ENCODE results near the gene TRIP4. TPM values are rescaled to one million over a fixed set of nuclear protein-coding genes. Genes with fewer than 3 reads are reported as not detected.

Gene TRIP4
- total RNA-seq, 1 experiment from 2014 or later: 28.5 TPM

DNA sequence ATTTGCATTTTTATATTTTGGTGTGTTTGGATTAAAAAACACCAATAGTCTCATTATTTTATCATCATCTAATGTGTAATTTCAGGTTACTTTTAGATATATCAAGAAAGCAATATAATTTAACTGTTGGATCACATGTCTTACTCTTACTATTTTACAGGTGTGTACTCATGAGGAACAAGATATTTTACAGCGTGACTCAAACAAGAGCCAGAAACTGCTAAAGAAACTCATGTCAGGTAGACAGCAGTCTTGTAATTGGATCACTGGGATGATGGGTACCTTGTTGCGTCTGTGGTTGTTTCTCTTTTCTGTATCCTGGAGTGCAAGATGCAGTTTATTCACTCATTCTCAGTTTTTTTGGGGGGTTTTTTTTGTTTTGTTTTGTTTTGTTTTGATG, 12.9 kb downstream of the TRIP4 start:
- Mint-ChIP-seq H3K9me3 (ENCODE audit: low read depth, unreplicated experiment) (no peaks in the 10 kb centered on the region), H3K27ac (ENCODE audit: unreplicated experiment) (no peak overlapping the region), H3K36me3 (ENCODE audit: insufficient read depth, unreplicated experiment) (peaks cover 57% of the 10 kb centered on the region), H3K4me3 (ENCODE audit: low read depth, unreplicated experiment) (no peak overlapping the region), H3K27me3 (ENCODE audit: unreplicated experiment) (no peaks in the 10 kb centered on the region), H3K4me1 (ENCODE audit: low read depth, unreplicated experiment) (no peaks in the 10 kb centered on the region)
- intact Hi-C loops (cut with micrococcal nuclease; ENCODE audit: unreplicated experiment): no loop called here
- TF ChIP-seq, protein P1, sequence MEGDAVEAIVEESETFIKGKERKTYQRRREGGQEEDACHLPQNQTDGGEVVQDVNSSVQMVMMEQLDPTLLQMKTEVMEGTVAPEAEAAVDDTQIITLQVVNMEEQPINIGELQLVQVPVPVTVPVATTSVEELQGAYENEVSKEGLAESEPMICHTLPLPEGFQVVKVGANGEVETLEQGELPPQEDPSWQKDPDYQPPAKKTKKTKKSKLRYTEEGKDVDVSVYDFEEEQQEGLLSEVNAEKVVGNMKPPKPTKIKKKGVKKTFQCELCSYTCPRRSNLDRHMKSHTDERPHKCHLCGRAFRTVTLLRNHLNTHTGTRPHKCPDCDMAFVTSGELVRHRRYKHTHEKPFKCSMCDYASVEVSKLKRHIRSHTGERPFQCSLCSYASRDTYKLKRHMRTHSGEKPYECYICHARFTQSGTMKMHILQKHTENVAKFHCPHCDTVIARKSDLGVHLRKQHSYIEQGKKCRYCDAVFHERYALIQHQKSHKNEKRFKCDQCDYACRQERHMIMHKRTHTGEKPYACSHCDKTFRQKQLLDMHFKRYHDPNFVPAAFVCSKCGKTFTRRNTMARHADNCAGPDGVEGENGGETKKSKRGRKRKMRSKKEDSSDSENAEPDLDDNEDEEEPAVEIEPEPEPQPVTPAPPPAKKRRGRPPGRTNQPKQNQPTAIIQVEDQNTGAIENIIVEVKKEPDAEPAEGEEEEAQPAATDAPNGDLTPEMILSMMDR (IDR thresholded peaks at IDR 0.05; ENCODE audit: unreplicated experiment): no peak
- CTCF ChIA-PET: interaction anchor here (0.7 kb wide), 1 partner anchor 16 kb away, joined by 3 read pairs; no protein-coding TSS in a partner anchor
- no peak for DNase-seq
- BruUV-seq (replicated peaks): no TSS peak

DNA sequence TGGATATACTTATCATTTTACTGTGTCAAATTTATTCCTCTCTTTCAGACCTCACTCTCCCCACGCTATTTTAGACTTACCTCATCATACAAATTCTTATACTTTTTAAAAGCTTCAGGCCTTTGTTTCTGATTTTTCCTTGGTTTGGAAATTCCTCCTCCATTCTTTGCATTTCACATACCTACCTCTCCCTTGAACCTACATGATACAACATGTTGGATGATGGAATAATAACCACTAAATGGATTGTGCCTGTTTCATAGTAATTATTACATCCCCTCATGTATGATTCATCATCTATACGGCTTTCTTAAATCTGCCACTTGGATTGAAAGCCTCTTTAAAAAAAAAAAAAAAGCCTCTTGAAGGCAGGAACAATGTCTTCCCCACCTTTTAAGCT, 24.6 kb downstream of the TRIP4 start:
- Mint-ChIP-seq H3K27ac (ENCODE audit: unreplicated experiment) (no peak overlapping the region), H3K4me3 (ENCODE audit: low read depth, unreplicated experiment) (no peak overlapping the region), H3K9me3 (ENCODE audit: low read depth, unreplicated experiment) (no peaks in the 10 kb centered on the region), H3K4me1 (ENCODE audit: low read depth, unreplicated experiment) (no peaks in the 10 kb centered on the region), H3K36me3 (ENCODE audit: insufficient read depth, unreplicated experiment) (peaks cover 34% of the 10 kb centered on the region), H3K27me3 (ENCODE audit: unreplicated experiment) (no peaks in the 10 kb centered on the region)
- intact Hi-C loops (cut with micrococcal nuclease; ENCODE audit: unreplicated experiment): no loop called here
- TF ChIP-seq, protein P1 (IDR thresholded peaks at IDR 0.05; ENCODE audit: unreplicated experiment): no peak
- no TSS peak for BruUV-seq (replicated peaks)
- DNase-seq: no peak
- CTCF ChIA-PET: interaction anchor here (0.6 kb wide), 1 partner anchor 32 kb away, joined by 9 read pairs; no protein-coding TSS in a partner anchor

DNA sequence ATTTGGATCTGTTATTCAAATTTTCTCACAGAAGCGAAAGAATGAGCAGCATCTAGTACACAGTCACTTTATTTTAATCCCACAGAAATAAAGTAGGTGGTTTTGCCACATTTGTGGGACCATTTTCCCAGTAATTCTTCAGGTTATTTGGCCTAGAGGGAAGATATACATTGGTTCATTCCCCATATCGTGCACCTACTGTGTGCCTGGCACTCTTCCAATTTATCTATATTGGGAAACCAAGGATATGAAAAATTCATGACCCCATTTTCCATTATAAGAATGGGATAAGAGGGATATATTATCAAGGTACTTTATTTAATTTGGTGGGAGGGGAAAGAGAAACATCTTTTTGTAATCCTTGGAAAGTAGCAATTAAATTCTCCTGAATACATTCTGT, 35.1 kb downstream of the TRIP4 start:
- CTCF ChIA-PET: no interaction called here
- BruUV-seq (replicated peaks): no TSS peak
- peaks cover 6% of the 10 kb centered on the region for H3K4me1 Mint-ChIP-seq (ENCODE audit: low read depth, unreplicated experiment)

DNA sequence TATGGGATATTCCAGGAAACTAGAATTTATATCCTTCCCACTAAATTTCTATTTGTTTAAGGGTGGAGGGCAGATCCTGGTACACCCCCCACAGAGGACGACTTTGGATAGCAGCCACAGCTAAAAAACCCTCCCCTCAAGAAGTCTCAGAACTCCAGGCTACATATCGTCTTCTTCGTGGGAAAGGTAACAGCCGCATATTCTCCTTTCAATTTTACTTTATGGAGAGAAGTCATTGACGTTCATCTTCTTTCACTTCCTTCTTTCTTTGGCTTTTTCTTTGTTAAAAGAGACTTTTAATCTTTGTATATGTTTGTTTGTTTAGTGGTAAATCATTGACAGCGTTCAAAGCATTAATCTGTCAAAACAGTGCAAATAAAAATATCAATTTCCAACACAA, 36.3 kb downstream of the TRIP4 start:
- H3K27me3 Mint-ChIP-seq (ENCODE audit: unreplicated experiment): no peaks in the 10 kb centered on the region
- CTCF ChIA-PET: no interaction called here
- no peak overlapping the region for H3K4me3 Mint-ChIP-seq (ENCODE audit: low read depth, unreplicated experiment)
- TF ChIP-seq, protein P1 (IDR thresholded peaks at IDR 0.05; ENCODE audit: unreplicated experiment): no peak
- DNase-seq: no peak
- intact Hi-C loops (cut with micrococcal nuclease; ENCODE audit: unreplicated experiment): no loop called here
- H3K36me3 Mint-ChIP-seq (ENCODE audit: insufficient read depth, unreplicated experiment): peaks cover 30% of the 10 kb centered on the region
- no TSS peak for BruUV-seq (replicated peaks)
- H3K9me3 Mint-ChIP-seq (ENCODE audit: low read depth, unreplicated experiment): no peaks in the 10 kb centered on the region
- peaks cover 6% of the 10 kb centered on the region for H3K4me1 Mint-ChIP-seq (ENCODE audit: low read depth, unreplicated experiment)
- H3K27ac Mint-ChIP-seq (ENCODE audit: unreplicated experiment): no peak overlapping the region

More for the DNA sequence above, 35.1 kb downstream of the TRIP4 start:
- H3K27me3 Mint-ChIP-seq (ENCODE audit: unreplicated experiment): no peaks in the 10 kb centered on the region
- H3K9me3 Mint-ChIP-seq (ENCODE audit: low read depth, unreplicated experiment): no peaks in the 10 kb centered on the region
- TF ChIP-seq, protein P1 (IDR thresholded peaks at IDR 0.05; ENCODE audit: unreplicated experiment): no peak
- no peak overlapping the region for H3K27ac Mint-ChIP-seq (ENCODE audit: unreplicated experiment)
- no peak overlapping the region for H3K4me3 Mint-ChIP-seq (ENCODE audit: low read depth, unreplicated experiment)
- intact Hi-C loops (cut with micrococcal nuclease; ENCODE audit: unreplicated experiment): no loop called here
- no peak for DNase-seq
- peaks cover 28% of the 10 kb centered on the region for H3K36me3 Mint-ChIP-seq (ENCODE audit: insufficient read depth, unreplicated experiment)
